Neural cell (in vitro differentiated cells): Measurements from ENCODE around the gene PLEKHM1. TPM values are rescaled to one million over a fixed set of nuclear protein-coding genes. Genes with fewer than 3 reads are reported as not detected.

ENCODE experiments used
- H2AFZ ChIP-seq: fragments of 200-600, 300-800 bp; sonication (generic), shearing (Covaris generic); 2 replicates; pipeline ENCODE4 v1.6.0; 2014; ENCODE audit warnings: low read depth, mild to moderate bottlenecking, antibody characterized with exemption, low read length, moderate library complexity
- H3F3A ChIP-seq: fragments of 200-600 bp; shearing (Covaris generic); 2 replicates; pipeline ENCODE4 v1.6.1; 2016; ENCODE audit warnings: mild to moderate bottlenecking, moderate library complexity, mixed read lengths, antibody characterized with exemption, low read length; ENCODE audit not compliant: insufficient read depth, poor library complexity, severe bottlenecking
- H3K27ac ChIP-seq: fragments of 200-600, 300-800 bp; sonication (generic), shearing (Covaris generic); 2 replicates; pipeline ENCODE4 v1.5.1; 2014; ENCODE audit warnings: mild to moderate bottlenecking, low read length, moderate library complexity
- H3K27me3 ChIP-seq: fragments of 300-800, 200-600 bp; sonication (generic), shearing (Covaris generic); 2 replicates; pipeline ENCODE4 v1.6.0; 2014; ENCODE audit warnings: mild to moderate bottlenecking, low read depth, low read length, moderate library complexity; ENCODE audit not compliant: insufficient read depth
- H3K36me3 ChIP-seq: fragments of 300-800, 200-600 bp; sonication (generic), shearing (Covaris generic); 2 replicates; pipeline ENCODE4 v1.5.1; 2014; ENCODE audit warnings: mild to moderate bottlenecking, antibody characterized with exemption, low read length, moderate library complexity; ENCODE audit not compliant: insufficient read depth
- H3K4me2 ChIP-seq: fragments of 300-800, 200-600 bp; sonication (generic), shearing (Covaris generic); 2 replicates; pipeline ENCODE4 v1.6.0; 2014; ENCODE audit warnings: mild to moderate bottlenecking, low read length
- H3K4me3 ChIP-seq: fragments of 300-800, 200-600 bp; sonication (generic), shearing (Covaris generic); 2 replicates; pipeline ENCODE4 v1.5.1; 2014; ENCODE audit warnings: mild to moderate bottlenecking, low read length, moderate library complexity
- H3K79me2 ChIP-seq: fragments of 200-600 bp; shearing (Covaris generic); replicated peaks from 2 replicates; pipeline ENCODE4 v1.6.0; 2014; ENCODE audit warnings: mild to moderate bottlenecking, low read length, moderate library complexity; ENCODE audit not compliant: insufficient read depth
- H3K9ac ChIP-seq: fragments of 300-800, 200-600 bp; sonication (generic), shearing (Covaris generic); 2 replicates; pipeline ENCODE4 v1.6.1; 2016; ENCODE audit warnings: mild to moderate bottlenecking, low read length, mixed read lengths
- H3K9me2 ChIP-seq: fragments of 200-600 bp; shearing (Covaris generic); 2 replicates; pipeline ENCODE4 v1.6.1; 2016; ENCODE audit warnings: mild to moderate bottlenecking, low read length, mixed read lengths; ENCODE audit not compliant: insufficient read depth
- H3K9me3 ChIP-seq: fragments of 200-600, 300-800 bp; sonication (generic), shearing (Covaris generic); 2 replicates; pipeline ENCODE4 v1.6.1; 2016; ENCODE audit warnings: mild to moderate bottlenecking, mixed run types, low read length, moderate library complexity, mixed read lengths
- H4K20me1 ChIP-seq: fragments of 200-600 bp; shearing (Covaris generic); 2 replicates; pipeline ENCODE4 v1.6.1; 2016; ENCODE audit warnings: mild to moderate bottlenecking, mixed run types; ENCODE audit not compliant: insufficient read depth
- CTCF ChIP-seq: fragments of 450-650 bp; IDR thresholded peaks from 2 replicates; pipeline ENCODE4 v1.5.1; 2014; ENCODE audit warnings: antibody characterized with exemption, mild to moderate bottlenecking, moderate library complexity; ENCODE audit not compliant: poor library complexity, severe bottlenecking
- EP300 ChIP-seq: fragments of 450-650 bp; conservative IDR thresholded peaks from 2 replicates; pipeline ENCODE4 v1.6.1; 2014; ENCODE audit warnings: antibody characterized with exemption, mild to moderate bottlenecking, moderate library complexity; ENCODE audit not compliant: poor library complexity, severe bottlenecking
- EZH2 ChIP-seq: fragments of 200-600, 300-800 bp; shearing (Covaris generic), sonication (generic); IDR thresholded peaks from 2 replicates; pipeline ENCODE4 v1.6.1; 2014; ENCODE audit warnings: antibody characterized with exemption, low read length, borderline replicate concordance, mild to moderate bottlenecking; ENCODE audit not compliant: insufficient read depth, poor library complexity, severe bottlenecking
- MXI1 ChIP-seq: fragments of 450-650 bp; conservative IDR thresholded peaks from 2 replicates; pipeline ENCODE4 v1.6.1; 2014; ENCODE audit warnings: antibody characterized with exemption, mild to moderate bottlenecking; ENCODE audit not compliant: poor library complexity, severe bottlenecking
- POLR2AphosphoS5 ChIP-seq: IDR thresholded peaks from 2 replicates; pipeline ENCODE4 v1.6.1; 2012
- RAD21 ChIP-seq: fragments of 450-650 bp; conservative IDR thresholded peaks from 2 replicates; pipeline ENCODE4 v1.6.1; 2014; ENCODE audit warnings: antibody characterized with exemption, mild to moderate bottlenecking, moderate library complexity
- SMC3 ChIP-seq: fragments of 450-650 bp; conservative IDR thresholded peaks from 2 replicates; pipeline ENCODE4 v1.6.1; 2014; ENCODE audit warnings: antibody characterized with exemption, mild to moderate bottlenecking, moderate library complexity; ENCODE audit not compliant: poor library complexity
- TAF1 ChIP-seq: IDR thresholded peaks from 2 replicates; pipeline ENCODE4 v1.6.1; 2012; ENCODE audit warnings: low read depth
- polyA plus RNA-seq: library from polyadenylated mRNA; depleted of rRNA; stranded (reverse); fragments of >200 nt; gene quantifications from 2 replicates; pipeline ENCODE4 v1.2.3, GENCODE V29; 2014
- TF ChIP-seq, protein P1 (sequence below): IDR thresholded peaks from 2 replicates; pipeline ENCODE4 v1.6.1; 2012; ENCODE audit warnings: borderline replicate concordance

Gene PLEKHM1
- polyA plus RNA-seq, 1 donor from 2014 or later = 3.1 TPM

GRCh38 chr17:45424769-45425124 is 65.8 kb downstream of the PLEKHM1 start:
- Histone ChIP-seq H3K4me3 (no peak overlapping the region), H3K4me2 (no peak overlapping the region), H2AFZ (no peak overlapping the region), H3K9ac (no peak overlapping the region), H3K36me3 (no peaks in the 10 kb centered on the region), H3F3A (no peaks in the 10 kb centered on the region), H3K9me3 (no peaks in the 10 kb centered on the region), H3K27me3 (peaks cover 34% of the 10 kb centered on the region), H3K9me2 (no peaks in the 10 kb centered on the region), H3K27ac (no peak overlapping the region), H3K79me2 (no peaks in the 10 kb centered on the region), H4K20me1 (no peaks in the 10 kb centered on the region)
- TF ChIP-seq, protein P1, sequence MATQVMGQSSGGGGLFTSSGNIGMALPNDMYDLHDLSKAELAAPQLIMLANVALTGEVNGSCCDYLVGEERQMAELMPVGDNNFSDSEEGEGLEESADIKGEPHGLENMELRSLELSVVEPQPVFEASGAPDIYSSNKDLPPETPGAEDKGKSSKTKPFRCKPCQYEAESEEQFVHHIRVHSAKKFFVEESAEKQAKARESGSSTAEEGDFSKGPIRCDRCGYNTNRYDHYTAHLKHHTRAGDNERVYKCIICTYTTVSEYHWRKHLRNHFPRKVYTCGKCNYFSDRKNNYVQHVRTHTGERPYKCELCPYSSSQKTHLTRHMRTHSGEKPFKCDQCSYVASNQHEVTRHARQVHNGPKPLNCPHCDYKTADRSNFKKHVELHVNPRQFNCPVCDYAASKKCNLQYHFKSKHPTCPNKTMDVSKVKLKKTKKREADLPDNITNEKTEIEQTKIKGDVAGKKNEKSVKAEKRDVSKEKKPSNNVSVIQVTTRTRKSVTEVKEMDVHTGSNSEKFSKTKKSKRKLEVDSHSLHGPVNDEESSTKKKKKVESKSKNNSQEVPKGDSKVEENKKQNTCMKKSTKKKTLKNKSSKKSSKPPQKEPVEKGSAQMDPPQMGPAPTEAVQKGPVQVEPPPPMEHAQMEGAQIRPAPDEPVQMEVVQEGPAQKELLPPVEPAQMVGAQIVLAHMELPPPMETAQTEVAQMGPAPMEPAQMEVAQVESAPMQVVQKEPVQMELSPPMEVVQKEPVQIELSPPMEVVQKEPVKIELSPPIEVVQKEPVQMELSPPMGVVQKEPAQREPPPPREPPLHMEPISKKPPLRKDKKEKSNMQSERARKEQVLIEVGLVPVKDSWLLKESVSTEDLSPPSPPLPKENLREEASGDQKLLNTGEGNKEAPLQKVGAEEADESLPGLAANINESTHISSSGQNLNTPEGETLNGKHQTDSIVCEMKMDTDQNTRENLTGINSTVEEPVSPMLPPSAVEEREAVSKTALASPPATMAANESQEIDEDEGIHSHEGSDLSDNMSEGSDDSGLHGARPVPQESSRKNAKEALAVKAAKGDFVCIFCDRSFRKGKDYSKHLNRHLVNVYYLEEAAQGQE = no peak
- TF ChIP-seq CTCF = no peak
- TF ChIP-seq EP300 = no peak
- no peak for TF ChIP-seq SMC3
- no peak for TF ChIP-seq RAD21
- no peak for TF ChIP-seq EZH2
- TF ChIP-seq POLR2AphosphoS5 = no peak
- TF ChIP-seq MXI1 = no peak
- no peak for TF ChIP-seq TAF1

DNA sequence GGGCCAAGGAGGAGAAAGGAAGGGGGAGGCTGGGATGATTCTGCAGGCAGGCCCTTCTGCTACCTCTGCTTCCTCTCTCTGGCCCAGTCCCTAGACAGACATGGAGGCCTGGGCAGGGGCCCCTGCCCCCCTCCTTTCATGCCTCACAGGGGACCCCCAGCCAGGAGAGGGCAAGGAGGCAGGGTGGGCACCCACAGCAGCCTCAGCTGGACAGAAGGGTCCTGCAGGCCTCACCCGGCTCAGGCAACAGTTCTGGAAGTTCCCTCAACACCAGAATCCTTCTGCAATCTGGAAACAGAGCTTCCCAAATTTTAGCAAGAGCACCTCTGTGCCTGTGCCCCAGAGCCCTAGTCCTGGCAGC is 66.6 kb downstream of the PLEKHM1 start:
- no peaks in the 10 kb centered on the region for H4K20me1 ChIP-seq
- no peak overlapping the region for H2AFZ ChIP-seq
- H3F3A ChIP-seq = no peaks in the 10 kb centered on the region
- no peak for TF ChIP-seq SMC3
- no peak for TF ChIP-seq EP300
- no peak overlapping the region for H3K9ac ChIP-seq
- H3K4me3 ChIP-seq = no peak overlapping the region
- peaks cover 27% of the 10 kb centered on the region for H3K27me3 ChIP-seq
- no peaks in the 10 kb centered on the region for H3K79me2 ChIP-seq
- no peaks in the 10 kb centered on the region for H3K9me3 ChIP-seq
- no peaks in the 10 kb centered on the region for H3K9me2 ChIP-seq
- H3K27ac ChIP-seq = no peak overlapping the region
- no peak overlapping the region for H3K4me2 ChIP-seq
- no peaks in the 10 kb centered on the region for H3K36me3 ChIP-seq
